Transverse colon (tissue), 3 donors: ENCODE results near the gene SYTL5.

Experiments
- EP300 ChIP-seq: sonication (generic); formaldehyde crosslinking; IDR thresholded peaks from one replicate; pipeline ENCODE4 v1.6.1; 2017; ENCODE audit warnings: antibody characterized with exemption, low read depth
- POLR2A ChIP-seq: fragments of 450-650 bp; IDR thresholded peaks from one replicate; pipeline ENCODE4 v1.6.1; 2016; ENCODE audit warnings: antibody characterized with exemption, mild to moderate bottlenecking, moderate library complexity
- TF ChIP-seq, protein P1 (sequence below), 5 experiments: fragments of 200-600 bp in 3 of 5; fragments of 450-650 bp in 2 of 5; sonication (generic) in 3 of 5; IDR thresholded peaks; 1 replicate in 2 of 5; 2 replicates in 3 of 5; pipeline ENCODE4 v1.5.1; 2016 to 2017; ENCODE audit warnings: antibody characterized with exemption in 5 of 5, inconsistent platforms in 3 of 5, mild to moderate bottlenecking in 2 of 5, moderate library complexity in 1 of 5

- TF ChIP-seq, protein P1, sequence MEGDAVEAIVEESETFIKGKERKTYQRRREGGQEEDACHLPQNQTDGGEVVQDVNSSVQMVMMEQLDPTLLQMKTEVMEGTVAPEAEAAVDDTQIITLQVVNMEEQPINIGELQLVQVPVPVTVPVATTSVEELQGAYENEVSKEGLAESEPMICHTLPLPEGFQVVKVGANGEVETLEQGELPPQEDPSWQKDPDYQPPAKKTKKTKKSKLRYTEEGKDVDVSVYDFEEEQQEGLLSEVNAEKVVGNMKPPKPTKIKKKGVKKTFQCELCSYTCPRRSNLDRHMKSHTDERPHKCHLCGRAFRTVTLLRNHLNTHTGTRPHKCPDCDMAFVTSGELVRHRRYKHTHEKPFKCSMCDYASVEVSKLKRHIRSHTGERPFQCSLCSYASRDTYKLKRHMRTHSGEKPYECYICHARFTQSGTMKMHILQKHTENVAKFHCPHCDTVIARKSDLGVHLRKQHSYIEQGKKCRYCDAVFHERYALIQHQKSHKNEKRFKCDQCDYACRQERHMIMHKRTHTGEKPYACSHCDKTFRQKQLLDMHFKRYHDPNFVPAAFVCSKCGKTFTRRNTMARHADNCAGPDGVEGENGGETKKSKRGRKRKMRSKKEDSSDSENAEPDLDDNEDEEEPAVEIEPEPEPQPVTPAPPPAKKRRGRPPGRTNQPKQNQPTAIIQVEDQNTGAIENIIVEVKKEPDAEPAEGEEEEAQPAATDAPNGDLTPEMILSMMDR (IDR thresholded peaks at IDR 0.05): no peak
- TF ChIP-seq POLR2A: no peak
- no peak for TF ChIP-seq EP300
Measured at GRCh38 chrX:38082309-38082708, 76.0 kb downstream of the SYTL5 start.
